ENCODE measurements around the gene PNPLA7.

The PNPLA7 gene

DNA sequence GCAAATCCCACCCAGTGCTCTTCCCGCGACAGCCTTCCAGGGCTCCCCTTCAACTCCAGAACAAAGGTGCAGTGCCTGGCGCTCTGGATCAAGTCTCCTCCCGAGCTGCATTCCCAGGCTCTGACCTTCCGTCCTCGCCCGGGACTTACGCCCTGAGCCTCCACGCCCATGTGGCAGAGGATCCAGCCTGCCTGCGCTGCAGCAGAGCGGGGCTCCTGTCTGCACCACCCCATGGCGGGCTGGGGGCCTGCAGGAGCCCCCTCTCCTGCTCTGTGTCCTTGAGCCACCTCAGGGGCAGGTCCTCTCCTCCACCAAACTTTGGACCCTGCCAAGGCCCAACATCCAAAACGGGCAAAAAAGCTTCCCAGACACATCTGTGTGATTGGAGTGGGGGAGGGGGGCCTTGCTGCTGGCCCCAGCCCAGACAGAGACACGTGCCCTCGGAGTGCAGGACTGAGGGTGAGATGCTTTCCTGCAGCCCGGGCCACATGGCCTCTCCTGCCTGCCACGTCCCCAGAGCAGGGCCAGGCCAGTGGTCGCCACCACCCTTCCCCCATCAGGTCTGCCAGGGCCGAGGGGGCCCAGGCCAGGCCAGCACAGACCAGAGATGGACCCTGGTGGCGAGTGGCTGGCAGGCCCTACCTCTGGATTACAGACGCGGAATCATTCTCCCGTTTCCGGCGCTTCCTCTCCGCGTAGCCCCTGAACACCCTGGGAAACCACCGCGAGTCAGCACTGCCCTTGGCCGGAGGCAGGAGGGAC lies 95.4 kb downstream of the PNPLA7 start:
- no peak overlapping the region for H3K27ac ChIP-seq (ENCODE audit: low read length)
- no peaks in the 10 kb centered on the region for H3K9me3 ChIP-seq (ENCODE audit: insufficient read depth, low read length, severe bottlenecking)
- H4K20me1 ChIP-seq (ENCODE audit: insufficient read depth, low read length) = peaks cover 29% of the 10 kb centered on the region
- H3K36me3 ChIP-seq (ENCODE audit: insufficient read depth, low read length) = no peaks in the 10 kb centered on the region
- TF ChIP-seq EZH2 (IDR thresholded peaks at IDR 0.05; ENCODE audit: borderline replicate concordance, low read depth, low read length, severe bottlenecking) = no peak
- TF ChIP-seq, protein P1, sequence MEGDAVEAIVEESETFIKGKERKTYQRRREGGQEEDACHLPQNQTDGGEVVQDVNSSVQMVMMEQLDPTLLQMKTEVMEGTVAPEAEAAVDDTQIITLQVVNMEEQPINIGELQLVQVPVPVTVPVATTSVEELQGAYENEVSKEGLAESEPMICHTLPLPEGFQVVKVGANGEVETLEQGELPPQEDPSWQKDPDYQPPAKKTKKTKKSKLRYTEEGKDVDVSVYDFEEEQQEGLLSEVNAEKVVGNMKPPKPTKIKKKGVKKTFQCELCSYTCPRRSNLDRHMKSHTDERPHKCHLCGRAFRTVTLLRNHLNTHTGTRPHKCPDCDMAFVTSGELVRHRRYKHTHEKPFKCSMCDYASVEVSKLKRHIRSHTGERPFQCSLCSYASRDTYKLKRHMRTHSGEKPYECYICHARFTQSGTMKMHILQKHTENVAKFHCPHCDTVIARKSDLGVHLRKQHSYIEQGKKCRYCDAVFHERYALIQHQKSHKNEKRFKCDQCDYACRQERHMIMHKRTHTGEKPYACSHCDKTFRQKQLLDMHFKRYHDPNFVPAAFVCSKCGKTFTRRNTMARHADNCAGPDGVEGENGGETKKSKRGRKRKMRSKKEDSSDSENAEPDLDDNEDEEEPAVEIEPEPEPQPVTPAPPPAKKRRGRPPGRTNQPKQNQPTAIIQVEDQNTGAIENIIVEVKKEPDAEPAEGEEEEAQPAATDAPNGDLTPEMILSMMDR (IDR thresholded peaks at IDR 0.05; ENCODE audit: borderline replicate concordance, extremely low read depth, low read length, poor library complexity, severe bottlenecking) = no peak
- ATAC-seq (ENCODE audit: insufficient read depth, low read depth) (no peak), DNase-seq (no peak)
- no peak overlapping the region for H2AFZ ChIP-seq (ENCODE audit: low read depth, low read length)
- no peaks in the 10 kb centered on the region for H3K27me3 ChIP-seq (ENCODE audit: insufficient read depth, low read length, poor library complexity)
- no peak overlapping the region for H3K9ac ChIP-seq (ENCODE audit: low read depth, low read length)
- H3K79me2 ChIP-seq (ENCODE audit: insufficient read depth, low read length) = no peaks in the 10 kb centered on the region
- H3K4me1 ChIP-seq (ENCODE audit: insufficient read depth, low read length) = no peaks in the 10 kb centered on the region
- H3K4me2 ChIP-seq (ENCODE audit: insufficient read depth, low read length) = no peak overlapping the region
- H3K4me3 ChIP-seq (ENCODE audit: low read depth in 1 of 2, low read length in 2 of 2) = no peak overlapping the region

DNA sequence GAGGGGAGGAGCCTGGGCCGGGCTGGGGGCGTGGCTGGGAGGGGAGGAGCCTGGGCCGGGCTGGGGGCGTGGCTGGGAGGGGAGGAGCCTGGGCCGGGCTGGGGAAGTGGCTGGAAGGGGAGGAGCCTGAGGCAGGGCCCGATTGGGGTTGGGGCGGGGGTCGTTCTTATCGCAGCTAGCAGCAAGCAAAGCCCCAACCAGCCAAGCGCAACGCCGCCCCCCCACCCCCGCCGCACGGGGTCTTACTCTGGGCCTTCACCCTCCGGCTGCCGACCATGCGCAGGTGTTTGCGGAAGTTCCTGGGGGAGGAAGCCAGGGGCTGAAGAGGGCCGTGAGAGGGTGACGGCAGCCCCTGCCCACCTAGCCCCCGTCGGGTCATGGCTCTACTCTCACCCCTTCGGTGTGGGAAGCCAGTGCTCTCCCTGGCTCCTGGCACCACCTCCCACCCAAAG lies 96.0 kb downstream of the PNPLA7 start:
- Histone ChIP-seq H3K36me3 (ENCODE audit: insufficient read depth, low read length) (no peaks in the 10 kb centered on the region), H4K20me1 (ENCODE audit: insufficient read depth, low read length) (peaks cover 29% of the 10 kb centered on the region), H3K9ac (ENCODE audit: low read depth, low read length) (no peak overlapping the region), H3K27ac (ENCODE audit: low read length) (no peak overlapping the region), H2AFZ (ENCODE audit: low read depth, low read length) (no peak overlapping the region), H3K79me2 (ENCODE audit: insufficient read depth, low read length) (no peaks in the 10 kb centered on the region), H3K4me2 (ENCODE audit: insufficient read depth, low read length) (no peak overlapping the region), H3K4me1 (ENCODE audit: insufficient read depth, low read length) (no peaks in the 10 kb centered on the region), H3K9me3 (ENCODE audit: insufficient read depth, low read length, severe bottlenecking) (no peaks in the 10 kb centered on the region), H3K27me3 (ENCODE audit: insufficient read depth, low read length, poor library complexity) (no peaks in the 10 kb centered on the region), H3K4me3 (ENCODE audit: low read depth in 1 of 2, low read length in 2 of 2) (no peak overlapping the region)
- TF ChIP-seq, protein P1 (IDR thresholded peaks at IDR 0.05; ENCODE audit: borderline replicate concordance, extremely low read depth, low read length, poor library complexity, severe bottlenecking) = no peak
- TF ChIP-seq EZH2 (IDR thresholded peaks at IDR 0.05; ENCODE audit: borderline replicate concordance, low read depth, low read length, severe bottlenecking) = no peak
- ATAC-seq (ENCODE audit: insufficient read depth, low read depth) (no peak), DNase-seq (no peak)

DNA sequence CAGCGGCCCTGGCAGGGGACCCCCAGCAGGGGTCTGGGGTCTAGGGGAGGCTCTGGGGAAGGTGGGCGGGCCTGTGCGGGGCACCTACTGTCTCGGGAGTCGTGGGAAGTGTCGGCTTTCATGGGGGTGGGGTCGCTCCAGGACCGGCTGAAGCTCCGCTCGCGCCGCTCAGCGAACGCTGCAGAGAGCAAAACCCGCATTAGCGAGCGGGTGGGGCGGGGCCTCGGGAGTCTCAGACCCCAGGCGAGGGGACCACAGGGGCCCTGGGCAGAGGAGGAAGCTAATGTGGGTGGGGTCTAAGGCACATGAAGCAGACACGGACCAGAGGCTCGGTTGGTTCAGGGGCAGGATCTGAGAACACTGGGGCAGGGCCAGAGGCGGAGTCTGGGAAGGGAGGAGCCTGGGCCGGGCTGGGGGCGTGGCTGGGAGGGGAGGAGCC lies 96.5 kb downstream of the PNPLA7 start:
- H2AFZ ChIP-seq (ENCODE audit: low read depth, low read length) = no peak overlapping the region
- H3K4me3 ChIP-seq (ENCODE audit: low read depth in 1 of 2, low read length in 2 of 2) = no peak overlapping the region
- H3K4me1 ChIP-seq (ENCODE audit: insufficient read depth, low read length) = no peaks in the 10 kb centered on the region
- no peak overlapping the region for H3K4me2 ChIP-seq (ENCODE audit: insufficient read depth, low read length)
- no peaks in the 10 kb centered on the region for H3K79me2 ChIP-seq (ENCODE audit: insufficient read depth, low read length)
- ATAC-seq (ENCODE audit: insufficient read depth, low read depth) (no peak), DNase-seq (no peak)
- TF ChIP-seq EZH2 (IDR thresholded peaks at IDR 0.05; ENCODE audit: borderline replicate concordance, low read depth, low read length, severe bottlenecking) = no peak
- TF ChIP-seq, protein P1 (IDR thresholded peaks at IDR 0.05; ENCODE audit: borderline replicate concordance, extremely low read depth, low read length, poor library complexity, severe bottlenecking) = no peak
- H3K9ac ChIP-seq (ENCODE audit: low read depth, low read length) = no peak overlapping the region
- H3K36me3 ChIP-seq (ENCODE audit: insufficient read depth, low read length) = no peaks in the 10 kb centered on the region
- H4K20me1 ChIP-seq (ENCODE audit: insufficient read depth, low read length) = peaks cover 32% of the 10 kb centered on the region
- no peaks in the 10 kb centered on the region for H3K27me3 ChIP-seq (ENCODE audit: insufficient read depth, low read length, poor library complexity)
- H3K9me3 ChIP-seq (ENCODE audit: insufficient read depth, low read length, severe bottlenecking) = no peaks in the 10 kb centered on the region
- no peak overlapping the region for H3K27ac ChIP-seq (ENCODE audit: low read length)
